GM18498 (cell line): Measurements from ENCODE around the gene ATG2B.

Experiments
- ATAC-seq: cut with Tn5 transposase; IDR thresholded peaks from one replicate; pipeline ENCODE4 v1.9.1; 2021; ENCODE audit warnings: mild to moderate bottlenecking, moderate library complexity; ENCODE audit not compliant: unreplicated experiment

ATG2B gene

GRCh38 chr14:96362965-96363750 is at the start of gene ATG2B, which contains the start of gene GSKIP:
ATG2B (minus strand) TSS chr14:96363341; CDS start chr14:96362976, 365 bp downstream.
GSKIP (plus strand) TSS chr14:96363526; CDS start chr14:96382248, 18,722 bp downstream.
- ATAC-seq, result peak; percentile 74

- no peak for ATAC-seq
Measured at GRCh38 chr14:96410119-96410518, 47.0 kb upstream of the ATG2B start.

- ATAC-seq, result no peak
Measured at GRCh38 chr14:96409701-96410100, 46.6 kb upstream of the ATG2B start.

GRCh38 chr14:96408608-96409007 is 45.5 kb upstream of the ATG2B start:
- no peak for ATAC-seq

GRCh38 chr14:96407935-96408570 is 44.9 kb upstream of the ATG2B start:
- ATAC-seq, result no peak

GRCh38 chr14:96405677-96406076 is 42.5 kb upstream of the ATG2B start:
- no peak for ATAC-seq

GRCh38 chr14:96403409-96403808 is 40.3 kb upstream of the ATG2B start:
- no peak for ATAC-seq

- no peak for ATAC-seq
Measured at GRCh38 chr14:96400495-96400894, 37.4 kb upstream of the ATG2B start.

- ATAC-seq, result no peak
Measured at GRCh38 chr14:96399405-96399804, 36.3 kb upstream of the ATG2B start.

GRCh38 chr14:96398921-96399320 is 35.8 kb upstream of the ATG2B start:
- ATAC-seq, result no peak

GRCh38 chr14:96398432-96398831 is 35.3 kb upstream of the ATG2B start:
- ATAC-seq, result no peak

- ATAC-seq, result no peak
Measured at GRCh38 chr14:96394047-96394815, 31.1 kb upstream of the ATG2B start.

- no peak for ATAC-seq
Measured at GRCh38 chr14:96393071-96393691, 30.0 kb upstream of the ATG2B start.

- ATAC-seq, result peak; percentile 92
Measured at GRCh38 chr14:96391293-96392118, 28.4 kb upstream of the ATG2B start.

- no peak for ATAC-seq
Measured at GRCh38 chr14:96390965-96391292, 27.8 kb upstream of the ATG2B start.

GRCh38 chr14:96385385-96385784 is 22.2 kb upstream of the ATG2B start:
- no peak for ATAC-seq

- no peak for ATAC-seq
Measured at GRCh38 chr14:96384740-96385139, 21.6 kb upstream of the ATG2B start.

GRCh38 chr14:96384053-96384452 is 20.9 kb upstream of the ATG2B start:
- ATAC-seq, result no peak

- ATAC-seq, result no peak
Measured at GRCh38 chr14:96383445-96383844, 20.3 kb upstream of the ATG2B start.

GRCh38 chr14:96380735-96381134 is 17.6 kb upstream of the ATG2B start:
- ATAC-seq, result peak; percentile 92
